GM12801 (cell line): ENCODE results near the gene PEX5L.

Experiments used
- CTCF ChIP-seq: IDR thresholded peaks from one replicate; pipeline ENCODE4 v1.5.1; 2011; ENCODE audit warnings: control low read depth; ENCODE audit not compliant: insufficient read length; ENCODE audit errors: extremely low read depth

PEX5L gene

GRCh38 chr3:180004542-180004941 lies 32.2 kb downstream of the PEX5L start:
- TF ChIP-seq CTCF: no peak

GRCh38 chr3:180002006-180002405 lies 34.7 kb downstream of the PEX5L start:
- no peak for TF ChIP-seq CTCF

GRCh38 chr3:180000500-180000899 lies 36.2 kb downstream of the PEX5L start:
- TF ChIP-seq CTCF: no peak

- no peak for TF ChIP-seq CTCF
Measured at GRCh38 chr3:179995406-179995805, 41.3 kb downstream of the PEX5L start.

- no peak for TF ChIP-seq CTCF
Measured at GRCh38 chr3:179991883-179992282, 44.9 kb downstream of the PEX5L start.

GRCh38 chr3:179991104-179991503 lies 45.6 kb downstream of the PEX5L start:
- no peak for TF ChIP-seq CTCF

- TF ChIP-seq CTCF: no peak
Measured at GRCh38 chr3:179981646-179982045, 55.1 kb downstream of the PEX5L start.

GRCh38 chr3:179977356-179977755 lies 59.4 kb downstream of the PEX5L start:
- no peak for TF ChIP-seq CTCF
